ENCODE data around the gene SPATA24. TPM values are rescaled to one million over a fixed set of nuclear protein-coding genes. Genes with fewer than 3 reads are reported as not detected.

Gene SPATA24
- total RNA-seq, 1 donor, result 3.6 TPM

- Histone ChIP-seq H4K20me1 (ENCODE audit: insufficient read depth, low read length) (peaks cover 5% of the 10 kb centered on the region), H3K79me2 (ENCODE audit: insufficient read depth, low read length) (peaks cover 15% of the 10 kb centered on the region), H2AFZ (ENCODE audit: low read length) (no peak overlapping the region), H3K36me3 (ENCODE audit: insufficient read depth, low read length) (peaks cover 47% of the 10 kb centered on the region), H3K4me2 (ENCODE audit: insufficient read depth, low read length) (peak overlapping the region; percentile 18), H3K27ac (ENCODE audit: low read depth, low read length) (peak overlapping the region; percentile 64), H3K9me3 (ENCODE audit: low read depth, low read length) (no peaks in the 10 kb centered on the region), H3K4me3 (ENCODE audit: insufficient read depth, low read length) (no peak overlapping the region), H3K4me1 (ENCODE audit: insufficient read depth, low read length) (peaks cover 35% of the 10 kb centered on the region), H3K27me3 (ENCODE audit: insufficient read depth, low read length) (no peaks in the 10 kb centered on the region)
- DNase-seq (ENCODE audit: insufficient read length, low spot score, missing footprints), result no peak
- TF ChIP-seq CTCF (IDR thresholded peaks at IDR 0.05; ENCODE audit: extremely low read depth, low read depth, low read length), result peak; percentile 15
Observed at GRCh38 chr5:139368613-139369012, 35.3 kb downstream of the SPATA24 start.

- Histone ChIP-seq H3K9me3 (ENCODE audit: low read depth, low read length) (no peaks in the 10 kb centered on the region), H3K4me2 (ENCODE audit: insufficient read depth, low read length) (no peak overlapping the region), H4K20me1 (ENCODE audit: insufficient read depth, low read length) (peaks cover 13% of the 10 kb centered on the region), H3K36me3 (ENCODE audit: insufficient read depth, low read length) (peaks cover 39% of the 10 kb centered on the region), H3K27ac (ENCODE audit: low read depth, low read length) (no peak overlapping the region), H2AFZ (ENCODE audit: low read length) (no peak overlapping the region), H3K79me2 (ENCODE audit: insufficient read depth, low read length) (peaks cover 51% of the 10 kb centered on the region), H3K4me3 (ENCODE audit: insufficient read depth, low read length) (no peak overlapping the region), H3K27me3 (ENCODE audit: insufficient read depth, low read length) (no peaks in the 10 kb centered on the region), H3K4me1 (ENCODE audit: insufficient read depth, low read length) (peaks cover 16% of the 10 kb centered on the region)
- TF ChIP-seq CTCF (IDR thresholded peaks at IDR 0.05; ENCODE audit: extremely low read depth, low read depth, low read length), result no peak
- no peak for DNase-seq (ENCODE audit: insufficient read length, low spot score, missing footprints)
Observed at GRCh38 chr5:139364466-139364865, 39.4 kb downstream of the SPATA24 start.

GRCh38 chr5:139363937-139364336 lies 40.0 kb downstream of the SPATA24 start:
- Histone ChIP-seq H3K4me1 (ENCODE audit: insufficient read depth, low read length) (peaks cover 16% of the 10 kb centered on the region), H4K20me1 (ENCODE audit: insufficient read depth, low read length) (peaks cover 18% of the 10 kb centered on the region), H3K4me3 (ENCODE audit: insufficient read depth, low read length) (no peak overlapping the region), H3K9me3 (ENCODE audit: low read depth, low read length) (no peaks in the 10 kb centered on the region), H2AFZ (ENCODE audit: low read length) (no peak overlapping the region), H3K4me2 (ENCODE audit: insufficient read depth, low read length) (no peak overlapping the region), H3K27ac (ENCODE audit: low read depth, low read length) (no peak overlapping the region), H3K27me3 (ENCODE audit: insufficient read depth, low read length) (no peaks in the 10 kb centered on the region), H3K36me3 (ENCODE audit: insufficient read depth, low read length) (peaks cover 39% of the 10 kb centered on the region), H3K79me2 (ENCODE audit: insufficient read depth, low read length) (peaks cover 55% of the 10 kb centered on the region)
- DNase-seq (ENCODE audit: insufficient read length, low spot score, missing footprints), result no peak
- TF ChIP-seq CTCF (IDR thresholded peaks at IDR 0.05; ENCODE audit: extremely low read depth, low read depth, low read length), result no peak

- Histone ChIP-seq H3K4me1 (ENCODE audit: insufficient read depth, low read length) (peaks cover 10% of the 10 kb centered on the region), H3K4me3 (ENCODE audit: insufficient read depth, low read length) (no peak overlapping the region), H2AFZ (ENCODE audit: low read length) (no peak overlapping the region), H3K4me2 (ENCODE audit: insufficient read depth, low read length) (no peak overlapping the region), H3K27me3 (ENCODE audit: insufficient read depth, low read length) (no peaks in the 10 kb centered on the region), H3K36me3 (ENCODE audit: insufficient read depth, low read length) (peaks cover 31% of the 10 kb centered on the region), H3K79me2 (ENCODE audit: insufficient read depth, low read length) (peaks cover 70% of the 10 kb centered on the region), H3K9me3 (ENCODE audit: low read depth, low read length) (no peaks in the 10 kb centered on the region), H4K20me1 (ENCODE audit: insufficient read depth, low read length) (peaks cover 36% of the 10 kb centered on the region), H3K27ac (ENCODE audit: low read depth, low read length) (peak overlapping the region; percentile 20)
- no peak for DNase-seq (ENCODE audit: insufficient read length, low spot score, missing footprints)
- no peak for TF ChIP-seq CTCF (IDR thresholded peaks at IDR 0.05; ENCODE audit: extremely low read depth, low read depth, low read length)
Observed at GRCh38 chr5:139361835-139362429, 42.0 kb downstream of the SPATA24 start.
